ENCODE measurements around the gene ARMC2.

DNA sequence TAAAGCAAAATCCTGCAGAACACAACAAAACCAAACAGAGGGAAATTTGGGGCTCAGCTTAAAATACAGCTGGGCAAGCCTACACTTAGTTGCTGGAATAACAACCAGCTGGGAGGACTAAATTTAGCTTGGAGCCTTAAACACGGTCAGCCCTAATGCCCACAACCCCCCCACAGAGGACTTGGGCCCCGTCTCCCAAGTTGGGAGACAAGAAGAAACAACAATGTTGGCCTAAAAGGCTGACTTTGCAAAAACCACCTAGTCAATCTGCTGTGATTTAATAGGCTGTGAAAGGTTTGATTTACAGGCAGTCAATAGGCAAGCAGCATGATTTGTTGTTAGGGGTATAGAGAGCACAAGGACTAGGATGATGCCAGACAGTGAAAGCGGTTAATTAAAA lies 40.3 kb upstream of the ARMC2 start:
- TF ChIP-seq, protein P1, sequence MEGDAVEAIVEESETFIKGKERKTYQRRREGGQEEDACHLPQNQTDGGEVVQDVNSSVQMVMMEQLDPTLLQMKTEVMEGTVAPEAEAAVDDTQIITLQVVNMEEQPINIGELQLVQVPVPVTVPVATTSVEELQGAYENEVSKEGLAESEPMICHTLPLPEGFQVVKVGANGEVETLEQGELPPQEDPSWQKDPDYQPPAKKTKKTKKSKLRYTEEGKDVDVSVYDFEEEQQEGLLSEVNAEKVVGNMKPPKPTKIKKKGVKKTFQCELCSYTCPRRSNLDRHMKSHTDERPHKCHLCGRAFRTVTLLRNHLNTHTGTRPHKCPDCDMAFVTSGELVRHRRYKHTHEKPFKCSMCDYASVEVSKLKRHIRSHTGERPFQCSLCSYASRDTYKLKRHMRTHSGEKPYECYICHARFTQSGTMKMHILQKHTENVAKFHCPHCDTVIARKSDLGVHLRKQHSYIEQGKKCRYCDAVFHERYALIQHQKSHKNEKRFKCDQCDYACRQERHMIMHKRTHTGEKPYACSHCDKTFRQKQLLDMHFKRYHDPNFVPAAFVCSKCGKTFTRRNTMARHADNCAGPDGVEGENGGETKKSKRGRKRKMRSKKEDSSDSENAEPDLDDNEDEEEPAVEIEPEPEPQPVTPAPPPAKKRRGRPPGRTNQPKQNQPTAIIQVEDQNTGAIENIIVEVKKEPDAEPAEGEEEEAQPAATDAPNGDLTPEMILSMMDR (IDR thresholded peaks at IDR 0.05) = no peak
- no peak for TF ChIP-seq POLR2A (IDR thresholded peaks at IDR 0.05)

Data from esophagus squamous epithelium (tissue), 4 donors.